IMR-90 (cell line): ENCODE measurements around the gene SLC39A2. TPM values are rescaled to one million over a fixed set of nuclear protein-coding genes. Genes with fewer than 3 reads are reported as not detected.

Source experiments
- ATAC-seq: fragments of 200-7000 bp; cut with Tn5 transposase; 2 replicates; pipeline ENCODE4 v1.9.1; 2020; ENCODE audit warnings: low read depth, mild to moderate bottlenecking, moderate library complexity
- BruUV-seq: library from RNA; stranded (reverse); fragments of 400-500 nt; replicated peaks from 2 replicates; lab custom pipeline; 2021; lab: Mats Ljungman, UMichigan
- CTCF ChIA-PET: fragments of 300-600 bp; formaldehyde crosslinking; extraction: SDS; loops from one replicate; lab custom pipeline; 2021; ENCODE audit warnings: antibody characterized with exemption; lab: Yijun Ruan, JAX
- POLR2A ChIA-PET: fragments of 300-600 bp; sonication (Branson Sonifier 250); formaldehyde crosslinking; loops from one replicate; lab custom pipeline; 2022; ENCODE audit warnings: antibody characterized with exemption; ENCODE audit not compliant: unreplicated experiment; lab: Charles Lee
- DNase-seq: peaks from one replicate; pipeline ENCODE4 v3.0.0; 2013
- H2AFZ ChIP-seq: replicated peaks from 2 replicates; pipeline ENCODE3; 2013; ENCODE audit warnings: low read length, mild to moderate bottlenecking; ENCODE audit not compliant: poor library complexity
- H2AK5ac ChIP-seq: 2 replicates; pipeline ENCODE4 v1.6.1; 2013; ENCODE audit warnings: low read depth, low read length, inconsistent platforms
- H2AK9ac ChIP-seq: replicated peaks from 2 replicates; pipeline ENCODE3; 2013; ENCODE audit warnings: mild to moderate bottlenecking, low read depth, low read length, moderate library complexity; ENCODE audit not compliant: poor library complexity
- H2BK120ac ChIP-seq: 2 replicates; pipeline ENCODE4 v1.6.1; 2013; ENCODE audit warnings: low read depth, low read length, inconsistent platforms
- H2BK15ac ChIP-seq: 3 replicates; pipeline ENCODE4 v1.6.1; 2013; ENCODE audit warnings: low read depth, low read length, inconsistent platforms
- H2BK20ac ChIP-seq: 2 replicates; pipeline ENCODE4 v1.6.1; 2013; ENCODE audit warnings: low read depth, mild to moderate bottlenecking, inconsistent platforms, low read length, moderate library complexity
- H2BK5ac ChIP-seq: 2 replicates; pipeline ENCODE4 v1.6.1; 2013; ENCODE audit warnings: mild to moderate bottlenecking, low read depth, low read length, inconsistent platforms; ENCODE audit not compliant: poor library complexity, severe bottlenecking
- H3K14ac ChIP-seq: replicated peaks from 2 replicates; pipeline ENCODE4 v1.6.1; 2013; ENCODE audit warnings: low read depth, low read length, inconsistent platforms
- H3K18ac ChIP-seq: 2 replicates; pipeline ENCODE4 v1.6.1; 2013; ENCODE audit warnings: low read depth, low read length, control low read depth
- H3K23ac ChIP-seq: 2 replicates; pipeline ENCODE4 v1.6.1; 2013; ENCODE audit warnings: low read depth, low read length, inconsistent platforms
- H3K27ac ChIP-seq: 2 replicates; pipeline ENCODE4 v1.5.1; 2013; ENCODE audit warnings: mild to moderate bottlenecking, control low read depth, low read length; ENCODE audit not compliant: insufficient read depth
- H3K27me3 ChIP-seq: 2 replicates; pipeline ENCODE4 v1.6.1; 2013; ENCODE audit warnings: low read length; ENCODE audit not compliant: control insufficient read depth, insufficient read depth
- H3K36me3 ChIP-seq: 2 replicates; pipeline ENCODE4 v1.6.1; 2013; ENCODE audit warnings: low read length, mixed read lengths; ENCODE audit not compliant: control insufficient read depth, insufficient read depth
- H3K4ac ChIP-seq: 2 replicates; pipeline ENCODE4 v1.6.1; 2013; ENCODE audit warnings: low read depth, low read length, inconsistent platforms
- H3K4me1 ChIP-seq: 2 replicates; pipeline ENCODE4 v1.6.1; 2013; ENCODE audit warnings: low read length, mixed read lengths; ENCODE audit not compliant: control insufficient read depth, insufficient read depth
- H3K4me2 ChIP-seq: 2 replicates; pipeline ENCODE4 v1.6.1; 2013; ENCODE audit warnings: low read depth, mild to moderate bottlenecking, control low read depth, low read length, moderate library complexity
- H3K4me3 ChIP-seq: 2 replicates; pipeline ENCODE4 v1.5.1; 2013; ENCODE audit warnings: low read depth, mild to moderate bottlenecking, control low read depth, low read length, moderate library complexity; ENCODE audit not compliant: insufficient read depth
- H3K56ac ChIP-seq: 2 replicates; pipeline ENCODE4 v1.6.1; 2013; ENCODE audit warnings: low read length, inconsistent platforms; ENCODE audit not compliant: insufficient read depth; ENCODE audit errors: extremely low read depth
- H3K79me1 ChIP-seq, 2 experiments: 2 replicates each; pipeline ENCODE4 v1.6.1; 2013; ENCODE audit warnings: low read length in 2 of 2, inconsistent platforms in 1 of 2, low read depth in 1 of 2
- H3K9ac ChIP-seq: 2 replicates; pipeline ENCODE4 v1.6.1; 2013; ENCODE audit warnings: low read depth, low read length, control low read depth
- H3K9me1 ChIP-seq: 2 replicates; pipeline ENCODE4 v1.6.1; 2013; ENCODE audit warnings: low read length, inconsistent platforms; ENCODE audit not compliant: insufficient read depth
- H3K9me3 ChIP-seq: 2 replicates; pipeline ENCODE4 v1.6.1; 2013; ENCODE audit warnings: low read length; ENCODE audit not compliant: control insufficient read depth, insufficient read depth
- H4K20me1 ChIP-seq: 2 replicates; pipeline ENCODE4 v1.6.1; 2013; ENCODE audit warnings: low read length, inconsistent platforms; ENCODE audit not compliant: insufficient read depth
- H4K5ac ChIP-seq: 2 replicates; pipeline ENCODE4 v1.6.1; 2013; ENCODE audit warnings: mild to moderate bottlenecking, low read depth, low read length, control low read depth
- H4K8ac ChIP-seq, 2 experiments: 2 replicates each; pipeline ENCODE4 v1.6.1; 2013; ENCODE audit warnings: low read depth in 2 of 2, low read length in 2 of 2, control low read depth in 1 of 2, inconsistent platforms in 1 of 2
- H4K91ac ChIP-seq: 2 replicates; pipeline ENCODE4 v1.6.1; 2013; ENCODE audit warnings: low read depth, low read length, inconsistent platforms; ENCODE audit not compliant: insufficient read depth
- BHLHE40 ChIP-seq: fragments of 150-350 bp; IDR thresholded peaks from 2 replicates; pipeline ENCODE4 v1.6.1; 2016; ENCODE audit warnings: mild to moderate bottlenecking, low read depth, low read length
- CEBPB ChIP-seq: IDR thresholded peaks from 2 replicates; pipeline ENCODE4 v1.6.1; 2012; ENCODE audit warnings: low read depth, low read length, improper control_type of control experiment
- CHD1 ChIP-seq: IDR thresholded peaks from 2 replicates; pipeline ENCODE4 v1.6.1; 2012; ENCODE audit warnings: low read depth, low read length, improper control_type of control experiment
- CTCF ChIP-seq: conservative IDR thresholded peaks from 2 replicates; pipeline ENCODE4 v1.5.1; 2012; ENCODE audit warnings: mild to moderate bottlenecking, low read depth, low read length, improper control_type of control experiment
- ELK1 ChIP-seq: fragments of 150-350 bp; IDR thresholded peaks from 2 replicates; pipeline ENCODE4 v1.6.1; 2016; ENCODE audit warnings: low read depth, mild to moderate bottlenecking, low read length, moderate library complexity, borderline replicate concordance
- FOS ChIP-seq: fragments of 150-350 bp; IDR thresholded peaks from 2 replicates; pipeline ENCODE4 v1.6.1; 2016; ENCODE audit warnings: low read depth, low read length
- MAFK ChIP-seq: IDR thresholded peaks from 2 replicates; pipeline ENCODE4 v1.6.1; 2012; ENCODE audit warnings: low read depth, low read length, improper control_type of control experiment
- POLR2A ChIP-seq: IDR thresholded peaks from 2 replicates; pipeline ENCODE4 v1.6.1; 2012; ENCODE audit warnings: mild to moderate bottlenecking, low read depth, low read length
- RAD21 ChIP-seq: IDR thresholded peaks from 2 replicates; pipeline ENCODE4 v1.6.1; 2012; ENCODE audit warnings: low read length, improper control_type of control experiment
- RCOR1 ChIP-seq: IDR thresholded peaks from 2 replicates; pipeline ENCODE4 v1.6.1; 2012; ENCODE audit warnings: mild to moderate bottlenecking, low read length, improper control_type of control experiment; ENCODE audit not compliant: insufficient replicate concordance
- RFX5 ChIP-seq: IDR thresholded peaks from 2 replicates; pipeline ENCODE4 v1.8.0; 2012; ENCODE audit warnings: low read depth, mild to moderate bottlenecking, low read length, moderate library complexity
- SMC3 ChIP-seq: fragments of 150-350 bp; IDR thresholded peaks from 2 replicates; pipeline ENCODE4 v1.6.1; 2016; ENCODE audit warnings: low read depth, mild to moderate bottlenecking, antibody characterized with exemption, low read length, moderate library complexity
- USF2 ChIP-seq: fragments of 150-350 bp; IDR thresholded peaks from 2 replicates; pipeline ENCODE4 v1.6.1; 2017; ENCODE audit warnings: mild to moderate bottlenecking, antibody characterized with exemption, low read length, low read depth
- WGBS, 2 experiments: methylation state at CpG; one replicate each; pipeline versions ENCODE4 v1.1.5 to v1.1.7; 2013; ENCODE audit warnings: missing lambda C conversion rate in 2 of 2; ENCODE audit not compliant: insufficient read length in 1 of 2; ENCODE audit errors: extremely low coverage in 2 of 2; 5-methylcytosine and 5-hydroxymethylcytosine counted together
- dilution Hi-C: fragments of 300-500 bp; cut with HindIII; formaldehyde crosslinking; loops from one replicate; pipeline ENCODE4 v1.14.3; 2018; ENCODE audit warnings: low sequenced_read_pairs; ENCODE audit not compliant: unreplicated experiment
- in situ Hi-C: fragments of 300-500 bp; cut with MboI; formaldehyde crosslinking; loops from 3 replicates; pipeline ENCODE4 v1.14.3; 2019; ENCODE audit warnings: low sequenced_read_pairs, inconsistent platforms, mixed read lengths
- intact Hi-C: fragments of 100-400 bp; cut with micrococcal nuclease; formaldehyde crosslinking; loops from 2 replicates; pipeline ENCODE4 v1.10.0; 2022
- polyA plus RNA-seq, 3 experiments: library from polyadenylated mRNA; depleted of rRNA; stranded (reverse); fragments of >200 nt; gene quantifications; 2 replicates each; pipeline ENCODE4 v1.2.3, GENCODE V29; 2012; ENCODE audit warnings: low replicate concordance in 1 of 3
- total RNA-seq: library from RNA; depleted of rRNA; stranded (reverse); fragments of >200 nt; gene quantifications from 2 replicates; pipeline ENCODE4 v1.2.3, GENCODE V29; 2012

SLC39A2 gene
- total and polyA plus RNA-seq, 2 of the 4 experiments (the other 2 are of a cell fraction): not detected

GRCh38 chr14:20969336-20969735, 29.8 kb upstream of the SLC39A2 start:
- H3K4me1 ChIP-seq: peaks cover 5% of the 10 kb centered on the region; the same call in 1 of the 2 replicates
- no peak overlapping the region for H2AK5ac ChIP-seq
- H2AFZ ChIP-seq: no peak overlapping the region
- H3K23ac ChIP-seq: no peak overlapping the region
- no peak overlapping the region for H3K4me3 ChIP-seq
- intact Hi-C loops (no loop called here), dilution Hi-C loops (no loop called here), in situ Hi-C loops (loop anchor here (10.0 kb wide), 1 partner anchor 275 kb away; no protein-coding TSS in a partner anchor)
- H3K9me1 ChIP-seq: peaks cover 4% of the 10 kb centered on the region; the same call in 1 of the 2 replicates
- no peak overlapping the region for H2BK5ac ChIP-seq
- H2BK20ac ChIP-seq: no peak overlapping the region
- H3K27me3 ChIP-seq: peaks cover 16% of the 10 kb centered on the region
- H2AK9ac ChIP-seq: no peak overlapping the region
- no peaks in the 10 kb centered on the region for H3K9me3 ChIP-seq
- no peak overlapping the region for H3K18ac ChIP-seq
- no peak for DNase-seq
- no peak overlapping the region for H2BK120ac ChIP-seq
- H3K9ac ChIP-seq: no peak overlapping the region
- H3K4ac ChIP-seq: no peak overlapping the region
- ChIA-PET CTCF (interaction anchor here (1.5 kb wide), 1 partner anchor 14 kb away, joined by 5 read pairs; no protein-coding TSS in a partner anchor), POLR2A (no interaction called here)
- TF ChIP-seq SMC3: no peak
- TF ChIP-seq BHLHE40: no peak
- TF ChIP-seq CTCF: no peak
- no peak for TF ChIP-seq MAFK
- no peak for TF ChIP-seq RFX5
- TF ChIP-seq RAD21: no peak
- TF ChIP-seq RCOR1: no peak
- TF ChIP-seq CHD1: no peak
- TF ChIP-seq USF2: no peak
- TF ChIP-seq POLR2A: no peak
- TF ChIP-seq FOS: no peak
- no peak for TF ChIP-seq CEBPB
- no peak for TF ChIP-seq ELK1
- no peak overlapping the region for H3K4me2 ChIP-seq
- H4K20me1 ChIP-seq: no peaks in the 10 kb centered on the region
- H4K5ac ChIP-seq: no peak overlapping the region
- H2BK15ac ChIP-seq: no peak overlapping the region
- H3K56ac ChIP-seq: no peak overlapping the region
- no peak overlapping the region for H4K91ac ChIP-seq
- no peak overlapping the region for H4K8ac ChIP-seq
- no peak overlapping the region for H3K14ac ChIP-seq
- no peak overlapping the region for H3K27ac ChIP-seq
- H3K36me3 ChIP-seq: no peaks in the 10 kb centered on the region
- 100% methylated on average over 1 of the region's 3 CpGs; no CpG with 5 or more reads in 1 of the 2 experiments for WGBS, 2 experiments
- no TSS peak for BruUV-seq
- no peak for ATAC-seq
- H3K79me1 ChIP-seq: no peaks in the 10 kb centered on the region
